OCI-LY3 (cell line): Measurements from ENCODE around the gene MYBL2.

Experiments used
- H2AFZ ChIP-seq: fragments of 200-600, 300-600 bp; shearing (Covaris generic); 2 replicates; pipeline ENCODE4 v1.6.0; 2014; ENCODE audit warnings: antibody characterized with exemption, low read depth, low read length
- H3K27ac ChIP-seq: fragments of 200-600, 300-600 bp; sonication (generic); 2 replicates; pipeline ENCODE4 v1.5.1; 2014; ENCODE audit warnings: mild to moderate bottlenecking, low read length, moderate library complexity, mixed read lengths
- H3K27me3 ChIP-seq: fragments of 200-600, 300-600 bp; sonication (generic); 2 replicates; pipeline ENCODE4 v1.6.1; 2014; ENCODE audit warnings: low read depth, low read length, mixed read lengths
- H3K36me3 ChIP-seq: fragments of 200-600, 300-600 bp; sonication (generic); replicated peaks from 2 replicates; pipeline ENCODE3; 2014; ENCODE audit warnings: low read depth, low read length, mixed read lengths
- H3K4me1 ChIP-seq: fragments of 300-600, 200-600 bp; sonication (generic); 2 replicates; pipeline ENCODE4 v1.6.1; 2014; ENCODE audit warnings: low read length, mixed read lengths
- H3K4me2 ChIP-seq: fragments of 200-600, 300-600 bp; sonication (generic); 2 replicates; pipeline ENCODE4 v1.6.1; 2014; ENCODE audit warnings: low read length, mixed read lengths
- H3K4me3 ChIP-seq: fragments of 300-600, 200-600 bp; sonication (generic); 2 replicates; pipeline ENCODE4 v1.5.1; 2014; ENCODE audit warnings: antibody characterized with exemption, mild to moderate bottlenecking, low read length, moderate library complexity
- H3K79me2 ChIP-seq: fragments of 300-600, 200-600 bp; shearing (Covaris generic); 2 replicates; pipeline ENCODE4 v1.6.1; 2014; ENCODE audit warnings: mild to moderate bottlenecking, low read length, mixed read lengths
- H3K9ac ChIP-seq: fragments of 300-600, 200-600 bp; shearing (Covaris generic); 2 replicates; pipeline ENCODE4 v1.6.0; 2014; ENCODE audit warnings: mild to moderate bottlenecking, low read length, moderate library complexity
- H3K9me3 ChIP-seq: fragments of 200-600, 300-600 bp; shearing (Covaris generic); 2 replicates; pipeline ENCODE4 v1.6.1; 2014; ENCODE audit warnings: low read length, mixed read lengths; ENCODE audit not compliant: insufficient read depth
- H4K20me1 ChIP-seq: fragments of 200-600, 300-600 bp; sonication (generic); 2 replicates; pipeline ENCODE4 v1.6.1; 2016; ENCODE audit warnings: low read length, mixed read lengths; ENCODE audit not compliant: insufficient read depth
- EZH2phosphoT487 ChIP-seq: fragments of 200-600 bp; shearing (Covaris generic); IDR thresholded peaks from 2 replicates; pipeline ENCODE4 v1.6.1; 2018; ENCODE audit warnings: antibody characterized with exemption, mixed run types, low read depth
- TF ChIP-seq, protein P1 (sequence below): fragments of 200-600, 300-600 bp; sonication (generic); IDR thresholded peaks from 2 replicates; pipeline ENCODE4 v1.5.1; 2014; ENCODE audit warnings: antibody characterized with exemption, low read length, low read depth

Gene MYBL2

DNA sequence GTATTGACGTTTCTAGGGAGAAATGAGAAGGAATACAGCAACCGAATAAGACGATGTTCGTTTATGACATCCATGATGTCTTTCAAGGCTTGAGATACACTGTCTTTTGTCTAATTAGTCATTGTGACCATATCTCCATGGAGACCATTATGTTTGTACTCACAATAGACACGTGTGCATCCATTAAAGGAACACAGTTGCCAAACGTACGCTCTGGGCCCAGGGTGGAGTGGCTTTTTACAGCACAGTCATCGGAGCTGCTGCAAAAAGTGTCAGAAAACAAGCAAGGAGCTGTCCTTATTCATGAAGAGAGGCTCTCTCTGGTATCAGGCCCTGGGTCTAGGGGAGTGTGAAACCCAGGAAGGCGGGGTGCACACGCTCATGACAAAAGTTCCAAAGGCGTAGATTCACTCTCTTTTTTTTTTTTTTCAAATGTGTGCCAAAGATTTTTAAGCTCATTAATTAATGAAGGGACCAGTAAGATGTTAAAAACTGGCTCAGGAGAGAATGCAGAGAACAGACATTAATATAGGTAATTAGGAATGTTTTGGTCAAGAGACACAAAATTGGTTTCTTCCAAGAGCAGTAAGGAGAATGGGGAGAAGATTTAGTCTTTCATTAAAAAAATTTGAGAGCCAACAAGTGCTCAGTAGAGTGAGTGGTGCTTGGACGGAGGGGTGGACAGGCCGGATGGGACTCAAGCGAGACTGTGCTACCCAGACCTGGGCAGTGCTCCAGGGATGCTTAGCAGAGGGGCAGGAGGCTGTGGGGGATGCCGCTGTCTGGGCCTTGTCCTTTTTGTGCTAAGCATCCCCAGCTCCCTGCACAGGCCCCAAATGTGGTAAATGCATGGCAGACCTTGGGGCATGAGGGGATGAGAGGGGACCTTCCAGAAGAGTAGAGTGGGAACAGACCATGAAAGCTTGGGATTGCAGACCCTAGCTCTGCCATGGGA, 94.7 kb downstream of the MYBL2 start:
- Histone ChIP-seq H3K27me3 (no peaks in the 10 kb centered on the region), H3K4me1 (peaks cover 17% of the 10 kb centered on the region), H4K20me1 (no peaks in the 10 kb centered on the region), H3K9ac (no peak overlapping the region), H3K27ac (no peak overlapping the region), H2AFZ (no peak overlapping the region), H3K79me2 (no peaks in the 10 kb centered on the region), H3K9me3 (peaks cover 4% of the 10 kb centered on the region; the same call in 1 of the 2 replicates), H3K4me3 (no peak overlapping the region), H3K36me3 (peaks cover 6% of the 10 kb centered on the region), H3K4me2 (no peak overlapping the region)
- no peak for TF ChIP-seq EZH2phosphoT487
- TF ChIP-seq, protein P1, sequence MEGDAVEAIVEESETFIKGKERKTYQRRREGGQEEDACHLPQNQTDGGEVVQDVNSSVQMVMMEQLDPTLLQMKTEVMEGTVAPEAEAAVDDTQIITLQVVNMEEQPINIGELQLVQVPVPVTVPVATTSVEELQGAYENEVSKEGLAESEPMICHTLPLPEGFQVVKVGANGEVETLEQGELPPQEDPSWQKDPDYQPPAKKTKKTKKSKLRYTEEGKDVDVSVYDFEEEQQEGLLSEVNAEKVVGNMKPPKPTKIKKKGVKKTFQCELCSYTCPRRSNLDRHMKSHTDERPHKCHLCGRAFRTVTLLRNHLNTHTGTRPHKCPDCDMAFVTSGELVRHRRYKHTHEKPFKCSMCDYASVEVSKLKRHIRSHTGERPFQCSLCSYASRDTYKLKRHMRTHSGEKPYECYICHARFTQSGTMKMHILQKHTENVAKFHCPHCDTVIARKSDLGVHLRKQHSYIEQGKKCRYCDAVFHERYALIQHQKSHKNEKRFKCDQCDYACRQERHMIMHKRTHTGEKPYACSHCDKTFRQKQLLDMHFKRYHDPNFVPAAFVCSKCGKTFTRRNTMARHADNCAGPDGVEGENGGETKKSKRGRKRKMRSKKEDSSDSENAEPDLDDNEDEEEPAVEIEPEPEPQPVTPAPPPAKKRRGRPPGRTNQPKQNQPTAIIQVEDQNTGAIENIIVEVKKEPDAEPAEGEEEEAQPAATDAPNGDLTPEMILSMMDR, result no peak

DNA sequence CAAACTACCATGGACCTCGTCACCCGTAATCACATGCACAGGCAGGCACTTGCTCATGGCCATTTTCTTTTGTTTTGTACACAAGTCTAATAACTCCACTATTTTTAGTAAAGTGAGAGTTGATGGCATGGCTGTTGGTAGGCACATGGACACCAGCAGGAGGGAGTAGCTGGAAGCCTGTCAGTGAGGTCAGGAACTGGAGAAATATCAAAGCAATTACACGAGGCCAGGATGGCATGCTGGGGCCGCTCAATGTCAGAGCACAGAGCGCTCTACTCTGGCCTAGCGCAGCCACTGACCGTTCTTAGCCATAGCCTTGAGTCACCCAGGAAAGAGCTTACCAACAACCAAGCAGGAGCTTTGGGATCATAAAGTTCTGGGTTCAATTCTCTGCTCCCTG, 96.0 kb downstream of the MYBL2 start:
- Histone ChIP-seq H2AFZ (no peak overlapping the region), H3K4me1 (peaks cover 11% of the 10 kb centered on the region), H3K9me3 (no peaks in the 10 kb centered on the region), H3K4me2 (no peak overlapping the region), H3K27me3 (0 out of 2 replicates have a peak, but pooled peaks cover 6% of the 10 kb centered on the region), H3K9ac (no peak overlapping the region), H3K4me3 (no peak overlapping the region), H3K27ac (no peak overlapping the region), H4K20me1 (no peaks in the 10 kb centered on the region), H3K36me3 (peaks cover 3% of the 10 kb centered on the region), H3K79me2 (no peaks in the 10 kb centered on the region)
- TF ChIP-seq, protein P1, result no peak

GRCh38 chr20:43765916-43766315, 99.0 kb downstream of the MYBL2 start:
- Histone ChIP-seq H3K4me1 (peaks cover 13% of the 10 kb centered on the region), H3K79me2 (no peaks in the 10 kb centered on the region), H4K20me1 (no peaks in the 10 kb centered on the region), H3K27ac (no peak overlapping the region), H3K27me3 (0 out of 2 replicates have a peak, but pooled peaks cover 6% of the 10 kb centered on the region), H3K36me3 (no peaks in the 10 kb centered on the region), H3K9ac (no peak overlapping the region), H2AFZ (no peak overlapping the region), H3K4me3 (no peak overlapping the region), H3K4me2 (no peak overlapping the region), H3K9me3 (no peaks in the 10 kb centered on the region)
- no peak for TF ChIP-seq EZH2phosphoT487
- TF ChIP-seq, protein P1, result no peak
